CD4-positive, alpha-beta T cell (primary cell): ENCODE data around the gene ADCY2. TPM values are rescaled to one million over a fixed set of nuclear protein-coding genes. Genes with fewer than 3 reads are reported as not detected.

Experiments
- ATAC-seq: fragments of 200-7000 bp; cut with Tn5 transposase; one replicate; pipeline ENCODE4 v1.10.0; 2022; ENCODE audit warnings: mild to moderate bottlenecking; ENCODE audit not compliant: poor library complexity
- CTCF ChIA-PET: fragments of 350-600 bp; sonication (Branson Sonifier 250); formaldehyde crosslinking; loops from one replicate; lab custom pipeline; 2021; ENCODE audit warnings: antibody characterized with exemption, inconsistent platforms; lab: Charles Lee
- POLR2A ChIA-PET: fragments of 350-600 bp; sonication (Branson Sonifier 250); formaldehyde crosslinking; loops from one replicate; lab custom pipeline; 2021; ENCODE audit warnings: antibody characterized with exemption, inconsistent platforms; lab: Charles Lee
- DNase-seq, 14 experiments: peaks; one replicate each; pipeline ENCODE4 v3.0.0-alpha.2; 2013 to 2020; ENCODE audit warnings: mixed read lengths in 2 of 14
- H3K27ac ChIP-seq, 2 donors: one replicate each; pipeline versions ENCODE4 v1.5.1 to v1.7.0; 2013; ENCODE audit warnings: low read length in 2 of 2, low read depth in 1 of 2, mild to moderate bottlenecking in 1 of 2
- H3K27me3 ChIP-seq, 2 experiments: 1 replicate in 1 of 2; 2 replicates in 1 of 2; pipeline versions ENCODE4 v1.6.1 to v1.7.0; 2013; ENCODE audit warnings: low read length in 2 of 2, control low read depth in 1 of 2, mild to moderate bottlenecking in 1 of 2, moderate library complexity in 1 of 2; ENCODE audit not compliant: insufficient read depth in 2 of 2, control insufficient read depth in 1 of 2
- H3K36me3 ChIP-seq: one replicate; pipeline ENCODE4 v1.6.1; 2013; ENCODE audit warnings: low read length, control low read depth; ENCODE audit not compliant: insufficient read depth
- H3K4me1 ChIP-seq: one replicate; pipeline ENCODE4 v1.6.1; 2013; ENCODE audit warnings: low read length, control low read depth; ENCODE audit not compliant: insufficient read depth
- H3K4me3 ChIP-seq: one replicate; pipeline ENCODE4 v1.5.1; 2013; ENCODE audit warnings: mild to moderate bottlenecking, low read length, moderate library complexity
- H3K9me3 ChIP-seq, 2 experiments: 1 replicate in 1 of 2; 2 replicates in 1 of 2; pipeline versions ENCODE4 v1.6.1 to v1.7.0; 2013; ENCODE audit warnings: low read length in 2 of 2, mild to moderate bottlenecking in 2 of 2, control low read depth in 1 of 2, moderate library complexity in 1 of 2; ENCODE audit not compliant: control insufficient read depth in 1 of 2, insufficient read depth in 1 of 2
- H3K27ac Mint-ChIP-seq: one replicate; pipeline ENCODE4 v1.8.0; 2020; ENCODE audit warnings: mixed read lengths
- H3K27me3 Mint-ChIP-seq: one replicate; pipeline ENCODE4 v1.8.0; 2021; ENCODE audit warnings: mixed read lengths
- H3K36me3 Mint-ChIP-seq: one replicate; pipeline ENCODE4 v1.8.0; 2021; ENCODE audit warnings: low read depth, mixed read lengths
- H3K4me1 Mint-ChIP-seq: one replicate; pipeline ENCODE4 v1.8.0; 2021; ENCODE audit warnings: low read depth, mixed read lengths
- H3K4me3 Mint-ChIP-seq: one replicate; pipeline ENCODE4 v1.8.0; 2020; ENCODE audit warnings: mild to moderate bottlenecking, mixed read lengths
- H3K9me3 Mint-ChIP-seq: one replicate; pipeline ENCODE4 v1.8.0; 2020; ENCODE audit warnings: mixed read lengths
- intact Hi-C, 2 experiments: fragments of 100-400 bp; cut with DNase I in 1 of 2; cut with micrococcal nuclease in 1 of 2; formaldehyde crosslinking; loops; one replicate each; pipeline versions ENCODE4 v1.15.1 to v1.9.0; 2023 to 2025; cut with DNase I, micrococcal nuclease
- total RNA-seq, 174 experiments: library from RNA in 2 of 174; stranded (reverse) in 2 of 174; gene quantifications; one replicate each; pipeline ENCODE4 v1.2.3 and lab custom pipeline; 2021 to 2026
- TF ChIP-seq, protein P1 (sequence below): fragments of 200-600 bp; IDR thresholded peaks from one replicate; pipeline ENCODE4 v1.8.0; 2022; ENCODE audit warnings: antibody characterized with exemption, mild to moderate bottlenecking

The ADCY2 gene
- total RNA-seq, 2 experiments from 2014 or later = not detected

DNA sequence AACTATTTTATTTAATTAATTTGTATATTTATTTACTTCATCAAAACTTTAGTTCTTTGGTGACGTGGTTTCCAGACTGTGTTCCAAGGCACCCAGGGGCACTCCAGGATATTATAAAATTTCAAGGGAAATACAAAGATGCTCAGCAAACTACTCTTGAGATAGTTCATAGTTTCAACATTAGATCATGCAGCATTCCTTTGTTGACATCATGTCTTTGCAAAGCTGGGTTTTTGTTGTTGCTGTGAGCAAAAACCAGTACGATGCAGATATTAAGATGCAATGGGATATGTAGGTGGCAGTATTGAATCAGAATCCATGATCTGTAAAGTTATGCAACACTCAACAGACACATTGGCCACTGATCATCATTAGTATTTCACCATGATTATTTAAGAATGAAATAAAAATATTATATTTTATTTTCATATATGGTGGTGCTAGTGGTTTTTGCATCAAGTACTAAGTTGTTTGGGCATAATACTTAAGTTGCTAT is 219.7 kb downstream of the ADCY2 start:
- no peaks in the 10 kb centered on the region for H3K4me1 ChIP-seq
- no peak overlapping the region for H3K4me3 ChIP-seq
- H3K27me3 ChIP-seq = no peaks in the 10 kb centered on the region
- no peak overlapping the region for H3K27ac ChIP-seq
- H3K9me3 Mint-ChIP-seq = no peaks in the 10 kb centered on the region
- H3K27ac Mint-ChIP-seq = no peak overlapping the region
- intact Hi-C loops = no loop called here
- H3K9me3 ChIP-seq = no peaks in the 10 kb centered on the region
- ATAC-seq (no peak), DNase-seq (no peak)
- CTCF ChIA-PET = no interaction called here
- no peak overlapping the region for H3K4me3 Mint-ChIP-seq
- POLR2A ChIA-PET = no interaction called here
- H3K27me3 Mint-ChIP-seq = no peaks in the 10 kb centered on the region
- TF ChIP-seq, protein P1, sequence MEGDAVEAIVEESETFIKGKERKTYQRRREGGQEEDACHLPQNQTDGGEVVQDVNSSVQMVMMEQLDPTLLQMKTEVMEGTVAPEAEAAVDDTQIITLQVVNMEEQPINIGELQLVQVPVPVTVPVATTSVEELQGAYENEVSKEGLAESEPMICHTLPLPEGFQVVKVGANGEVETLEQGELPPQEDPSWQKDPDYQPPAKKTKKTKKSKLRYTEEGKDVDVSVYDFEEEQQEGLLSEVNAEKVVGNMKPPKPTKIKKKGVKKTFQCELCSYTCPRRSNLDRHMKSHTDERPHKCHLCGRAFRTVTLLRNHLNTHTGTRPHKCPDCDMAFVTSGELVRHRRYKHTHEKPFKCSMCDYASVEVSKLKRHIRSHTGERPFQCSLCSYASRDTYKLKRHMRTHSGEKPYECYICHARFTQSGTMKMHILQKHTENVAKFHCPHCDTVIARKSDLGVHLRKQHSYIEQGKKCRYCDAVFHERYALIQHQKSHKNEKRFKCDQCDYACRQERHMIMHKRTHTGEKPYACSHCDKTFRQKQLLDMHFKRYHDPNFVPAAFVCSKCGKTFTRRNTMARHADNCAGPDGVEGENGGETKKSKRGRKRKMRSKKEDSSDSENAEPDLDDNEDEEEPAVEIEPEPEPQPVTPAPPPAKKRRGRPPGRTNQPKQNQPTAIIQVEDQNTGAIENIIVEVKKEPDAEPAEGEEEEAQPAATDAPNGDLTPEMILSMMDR = no peak
- H3K36me3 Mint-ChIP-seq = no peaks in the 10 kb centered on the region
- no peaks in the 10 kb centered on the region for H3K36me3 ChIP-seq
- no peaks in the 10 kb centered on the region for H3K4me1 Mint-ChIP-seq

DNA sequence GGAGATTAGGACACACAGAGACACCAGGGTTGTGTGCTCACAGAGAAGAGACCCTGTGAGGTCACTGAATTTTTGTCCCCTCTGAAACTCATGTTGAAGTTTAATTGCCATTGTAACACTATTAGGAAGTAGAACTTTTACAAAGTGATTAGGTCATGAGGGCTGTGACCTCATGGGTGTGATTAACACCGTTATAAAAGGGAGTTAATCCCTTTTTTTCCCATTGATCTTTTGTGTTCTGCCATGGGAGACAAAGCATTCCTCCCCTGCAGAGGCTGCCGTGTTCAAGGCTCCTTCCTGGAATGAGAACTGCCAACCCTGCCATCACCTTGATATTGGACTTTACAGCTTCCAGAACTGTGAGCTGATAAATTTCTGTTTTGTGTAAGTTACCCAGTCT is 221.0 kb downstream of the ADCY2 start:
- Histone ChIP-seq H3K4me1 (no peaks in the 10 kb centered on the region), H3K27me3 (no peaks in the 10 kb centered on the region), H3K36me3 (no peaks in the 10 kb centered on the region), H3K27ac (no peak overlapping the region), H3K9me3 (no peaks in the 10 kb centered on the region), H3K4me3 (no peak overlapping the region)
- H3K4me1 Mint-ChIP-seq = no peaks in the 10 kb centered on the region
- no peaks in the 10 kb centered on the region for H3K27me3 Mint-ChIP-seq
- ChIA-PET CTCF (no interaction called here), POLR2A (no interaction called here)
- H3K36me3 Mint-ChIP-seq = no peaks in the 10 kb centered on the region
- H3K4me3 Mint-ChIP-seq = no peak overlapping the region
- no peak for ATAC-seq
- no peak overlapping the region for H3K27ac Mint-ChIP-seq
- intact Hi-C loops = no loop called here
- H3K9me3 Mint-ChIP-seq = no peaks in the 10 kb centered on the region
- TF ChIP-seq, protein P1 = no peak
- DNase-seq = no peak

DNA sequence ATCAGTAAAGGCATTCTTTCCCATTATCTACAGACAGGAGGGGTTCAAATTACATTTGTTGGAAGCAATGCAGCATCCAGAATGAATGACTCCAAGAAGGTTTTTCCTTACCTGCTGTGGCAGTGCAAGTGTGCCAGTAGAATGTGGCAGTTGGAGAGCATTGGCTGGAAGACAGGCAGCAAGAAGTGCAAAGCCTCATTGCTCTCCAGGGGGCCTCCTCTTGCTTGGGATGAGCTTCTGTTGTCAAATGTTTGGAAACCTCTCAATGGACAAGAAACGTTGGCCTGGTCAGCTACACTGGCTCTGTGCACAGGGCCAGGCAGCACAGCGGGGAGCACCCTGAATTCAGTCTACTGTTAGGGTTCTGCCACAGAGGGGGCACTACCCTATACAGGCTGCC is 226.6 kb downstream of the ADCY2 start:
- TF ChIP-seq, protein P1 = no peak
- DNase-seq (no peak), ATAC-seq (no peak)
- Histone ChIP-seq H3K4me1 (no peaks in the 10 kb centered on the region), H3K9me3 (no peaks in the 10 kb centered on the region), H3K4me3 (no peak overlapping the region), H3K27me3 (no peaks in the 10 kb centered on the region), H3K27ac (no peak overlapping the region), H3K36me3 (no peaks in the 10 kb centered on the region)
- Mint-ChIP-seq H3K4me3 (no peak overlapping the region), H3K4me1 (no peaks in the 10 kb centered on the region), H3K27me3 (peaks cover 6% of the 10 kb centered on the region), H3K27ac (no peak overlapping the region), H3K9me3 (peaks cover 7% of the 10 kb centered on the region), H3K36me3 (no peaks in the 10 kb centered on the region)
- intact Hi-C loops = no loop called here
- ChIA-PET POLR2A (no interaction called here), CTCF (no interaction called here)
